Neural progenitor cell (in vitro differentiated cells): Measurements from ENCODE around the gene RNF103. TPM values are rescaled to one million over a fixed set of nuclear protein-coding genes. Genes with fewer than 3 reads are reported as not detected.

ENCODE experiments used
- DNase-seq: peaks from one replicate; pipeline ENCODE4 v3.0.0-alpha.2; 2016; ENCODE audit warnings: low spot score
- H2AFZ ChIP-seq: fragments of 200-600 bp; sonication (generic); replicated peaks from 2 replicates; pipeline ENCODE4 v1.6.1; 2016; ENCODE audit warnings: antibody characterized with exemption
- H3F3A ChIP-seq: fragments of 200-600 bp; sonication (generic); 2 replicates; pipeline ENCODE4 v1.6.1; 2016; ENCODE audit warnings: antibody characterized with exemption, low read depth
- H3K27ac ChIP-seq: fragments of 200-600 bp; sonication (generic); 2 replicates; pipeline ENCODE4 v1.5.1; 2016; ENCODE audit warnings: mild to moderate bottlenecking
- H3K27me3 ChIP-seq: fragments of 200-600 bp; sonication (generic); 2 replicates; pipeline ENCODE4 v1.6.1; 2016; ENCODE audit warnings: mild to moderate bottlenecking, moderate library complexity
- H3K36me3 ChIP-seq: fragments of 200-600 bp; sonication (generic); 2 replicates; pipeline ENCODE4 v1.5.1; 2016
- H3K4me1 ChIP-seq: fragments of 200-600 bp; sonication (generic); 2 replicates; pipeline ENCODE4 v1.6.1; 2016; ENCODE audit warnings: mixed run types
- H3K4me2 ChIP-seq: fragments of 200-600 bp; sonication (generic); 2 replicates; pipeline ENCODE4 v1.6.1; 2016
- H3K4me3 ChIP-seq: fragments of 200-600 bp; sonication (generic); 2 replicates; pipeline ENCODE4 v1.5.1; 2016
- H3K79me2 ChIP-seq: fragments of 200-600 bp; sonication (generic); 2 replicates; pipeline ENCODE4 v1.6.1; 2016; ENCODE audit warnings: low read depth
- H3K9ac ChIP-seq: fragments of 200-600 bp; sonication (generic); 2 replicates; pipeline ENCODE4 v1.6.1; 2016
- H3K9me3 ChIP-seq: fragments of 200-600 bp; sonication (generic); 2 replicates; pipeline ENCODE4 v1.5.1; 2016; ENCODE audit warnings: low read depth
- H4K20me1 ChIP-seq: fragments of 200-600 bp; sonication (generic); 2 replicates; pipeline ENCODE4 v1.6.1; 2016; ENCODE audit warnings: low read depth
- H3K27ac Mint-ChIP-seq: 3 replicates; pipeline ENCODE4 v1.8.0; 2021; ENCODE audit warnings: mixed read lengths
- H3K27me3 Mint-ChIP-seq: 2 replicates; pipeline ENCODE4 v1.8.0; 2022; ENCODE audit warnings: low read depth, mild to moderate bottlenecking, inconsistent platforms, moderate library complexity, mixed read lengths; ENCODE audit not compliant: insufficient read depth
- H3K36me3 Mint-ChIP-seq: 3 replicates; pipeline ENCODE4 v1.8.0; 2021; ENCODE audit warnings: mixed read lengths
- H3K4me1 Mint-ChIP-seq: 3 replicates; pipeline ENCODE4 v1.8.0; 2021; ENCODE audit warnings: mixed read lengths
- H3K4me3 Mint-ChIP-seq: 3 replicates; pipeline ENCODE4 v1.8.0; 2021; ENCODE audit warnings: mild to moderate bottlenecking, moderate library complexity, mixed read lengths
- H3K9me3 Mint-ChIP-seq: 3 replicates; pipeline ENCODE4 v1.8.0; 2020; ENCODE audit warnings: mixed read lengths
- EZH2 ChIP-seq: fragments of 200-600 bp; sonication (generic); IDR thresholded peaks from 2 replicates; pipeline ENCODE4 v1.6.1; 2017; ENCODE audit warnings: antibody characterized with exemption, mild to moderate bottlenecking, moderate library complexity
- EZH2phosphoT487 ChIP-seq: fragments of 200-600 bp; sonication (generic); IDR thresholded peaks from 2 replicates; pipeline ENCODE4 v1.6.1; 2017; ENCODE audit warnings: antibody characterized with exemption
- total RNA-seq: library from RNA; depleted of rRNA; stranded (reverse); fragments of >200 nt; gene quantifications from 2 replicates; pipeline ENCODE4 v1.2.3, GENCODE V29; 2015; ENCODE audit warnings: low replicate concordance
- TF ChIP-seq, protein P1 (sequence below): fragments of 200-600 bp; sonication (generic); IDR thresholded peaks from 2 replicates; pipeline ENCODE4 v1.5.1; 2017; ENCODE audit warnings: antibody characterized with exemption, mild to moderate bottlenecking

The RNF103 gene
- total RNA-seq, 1 donor from 2014 or later: 26.5 TPM

- no peak overlapping the region for H2AFZ ChIP-seq
- Mint-ChIP-seq H3K9me3 (no peaks in the 10 kb centered on the region), H3K4me1 (no peaks in the 10 kb centered on the region), H3K4me3 (no peak overlapping the region), H3K27me3 (no peaks in the 10 kb centered on the region), H3K36me3 (peaks cover 32% of the 10 kb centered on the region), H3K27ac (no peak overlapping the region)
- H3K9ac ChIP-seq: no peak overlapping the region
- H3K27ac ChIP-seq: no peak overlapping the region
- no peaks in the 10 kb centered on the region for H3K9me3 ChIP-seq
- H3K4me3 ChIP-seq: no peak overlapping the region
- H3K4me2 ChIP-seq: no peak overlapping the region
- H3K79me2 ChIP-seq: no peaks in the 10 kb centered on the region
- DNase-seq: no peak
- no peaks in the 10 kb centered on the region for H3K36me3 ChIP-seq
- TF ChIP-seq EZH2 (no peak), EZH2phosphoT487 (no peak)
- TF ChIP-seq, protein P1, sequence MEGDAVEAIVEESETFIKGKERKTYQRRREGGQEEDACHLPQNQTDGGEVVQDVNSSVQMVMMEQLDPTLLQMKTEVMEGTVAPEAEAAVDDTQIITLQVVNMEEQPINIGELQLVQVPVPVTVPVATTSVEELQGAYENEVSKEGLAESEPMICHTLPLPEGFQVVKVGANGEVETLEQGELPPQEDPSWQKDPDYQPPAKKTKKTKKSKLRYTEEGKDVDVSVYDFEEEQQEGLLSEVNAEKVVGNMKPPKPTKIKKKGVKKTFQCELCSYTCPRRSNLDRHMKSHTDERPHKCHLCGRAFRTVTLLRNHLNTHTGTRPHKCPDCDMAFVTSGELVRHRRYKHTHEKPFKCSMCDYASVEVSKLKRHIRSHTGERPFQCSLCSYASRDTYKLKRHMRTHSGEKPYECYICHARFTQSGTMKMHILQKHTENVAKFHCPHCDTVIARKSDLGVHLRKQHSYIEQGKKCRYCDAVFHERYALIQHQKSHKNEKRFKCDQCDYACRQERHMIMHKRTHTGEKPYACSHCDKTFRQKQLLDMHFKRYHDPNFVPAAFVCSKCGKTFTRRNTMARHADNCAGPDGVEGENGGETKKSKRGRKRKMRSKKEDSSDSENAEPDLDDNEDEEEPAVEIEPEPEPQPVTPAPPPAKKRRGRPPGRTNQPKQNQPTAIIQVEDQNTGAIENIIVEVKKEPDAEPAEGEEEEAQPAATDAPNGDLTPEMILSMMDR: no peak
- no peaks in the 10 kb centered on the region for H4K20me1 ChIP-seq
- H3K4me1 ChIP-seq: no peaks in the 10 kb centered on the region
- H3K27me3 ChIP-seq: no peaks in the 10 kb centered on the region
- no peaks in the 10 kb centered on the region for H3F3A ChIP-seq
Observed at GRCh38 chr2:86608832-86609410, 14.7 kb downstream of the RNF103 start.

GRCh38 chr2:86603905-86604304 lies 19.8 kb downstream of the RNF103 start:
- no peaks in the 10 kb centered on the region for H3K4me1 Mint-ChIP-seq
- H3K36me3 Mint-ChIP-seq: peaks cover 28% of the 10 kb centered on the region
- no peaks in the 10 kb centered on the region for H3K9me3 Mint-ChIP-seq
- DNase-seq: no peak
- Histone ChIP-seq H3K4me1 (no peaks in the 10 kb centered on the region), H3K27me3 (no peaks in the 10 kb centered on the region), H3K4me2 (no peak overlapping the region), H2AFZ (no peak overlapping the region), H3K36me3 (no peaks in the 10 kb centered on the region), H3K9ac (no peak overlapping the region), H3F3A (no peaks in the 10 kb centered on the region), H3K27ac (no peak overlapping the region), H3K9me3 (no peaks in the 10 kb centered on the region), H3K79me2 (no peaks in the 10 kb centered on the region), H3K4me3 (no peak overlapping the region), H4K20me1 (no peaks in the 10 kb centered on the region)
- peaks cover 2% of the 10 kb centered on the region for H3K27me3 Mint-ChIP-seq
- H3K27ac Mint-ChIP-seq: no peak overlapping the region
- no peak for TF ChIP-seq EZH2
- TF ChIP-seq EZH2phosphoT487: no peak
- no peak overlapping the region for H3K4me3 Mint-ChIP-seq

DNA sequence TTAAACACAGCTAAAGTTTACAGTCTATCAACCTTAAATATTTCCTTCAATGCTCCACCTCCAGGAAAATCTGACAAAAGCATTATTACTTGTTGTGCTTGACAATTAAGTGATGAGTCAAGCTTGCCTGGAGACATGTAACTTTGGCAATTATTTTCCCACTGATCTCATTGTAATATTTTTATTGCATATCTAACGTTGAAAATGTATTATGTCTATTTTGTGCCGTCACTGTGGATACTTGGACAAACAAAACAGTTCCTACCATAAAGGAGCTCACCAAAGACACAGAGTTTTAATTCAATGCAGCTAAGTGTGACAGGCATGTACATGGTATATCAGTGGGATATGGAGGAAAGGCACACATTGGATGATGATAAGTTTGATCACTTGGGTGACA lies 24.7 kb downstream of the RNF103 start:
- Histone ChIP-seq H3F3A (no peaks in the 10 kb centered on the region), H3K4me1 (no peaks in the 10 kb centered on the region), H3K27me3 (no peaks in the 10 kb centered on the region), H4K20me1 (no peaks in the 10 kb centered on the region), H3K79me2 (no peaks in the 10 kb centered on the region), H2AFZ (no peak overlapping the region), H3K36me3 (no peaks in the 10 kb centered on the region), H3K4me3 (no peak overlapping the region), H3K9ac (no peak overlapping the region), H3K9me3 (no peaks in the 10 kb centered on the region), H3K4me2 (no peak overlapping the region), H3K27ac (no peak overlapping the region)
- TF ChIP-seq EZH2 (no peak), EZH2phosphoT487 (no peak)
- TF ChIP-seq, protein P1: no peak
- Mint-ChIP-seq H3K9me3 (peaks cover 2% of the 10 kb centered on the region), H3K36me3 (peaks cover 12% of the 10 kb centered on the region), H3K4me3 (no peak overlapping the region), H3K27me3 (peaks cover 4% of the 10 kb centered on the region), H3K27ac (no peak overlapping the region), H3K4me1 (no peaks in the 10 kb centered on the region)
- DNase-seq: no peak

GRCh38 chr2:86596118-86596517 lies 27.5 kb downstream of the RNF103 start:
- Histone ChIP-seq H3K4me2 (no peak overlapping the region), H3K4me3 (no peak overlapping the region), H3K4me1 (no peaks in the 10 kb centered on the region), H3K79me2 (no peaks in the 10 kb centered on the region), H3F3A (no peaks in the 10 kb centered on the region), H3K36me3 (no peaks in the 10 kb centered on the region), H4K20me1 (no peaks in the 10 kb centered on the region), H3K27me3 (no peaks in the 10 kb centered on the region), H2AFZ (no peak overlapping the region), H3K27ac (no peak overlapping the region), H3K9me3 (no peaks in the 10 kb centered on the region), H3K9ac (no peak overlapping the region)
- Mint-ChIP-seq H3K36me3 (no peaks in the 10 kb centered on the region), H3K27ac (no peak overlapping the region), H3K4me3 (no peak overlapping the region), H3K4me1 (no peaks in the 10 kb centered on the region), H3K27me3 (peaks cover 2% of the 10 kb centered on the region), H3K9me3 (peaks cover 2% of the 10 kb centered on the region)
- TF ChIP-seq, protein P1: no peak
- TF ChIP-seq EZH2phosphoT487 (no peak), EZH2 (no peak)
- DNase-seq: no peak
